ENCODE measurements around the gene PAPPA2.

DNA sequence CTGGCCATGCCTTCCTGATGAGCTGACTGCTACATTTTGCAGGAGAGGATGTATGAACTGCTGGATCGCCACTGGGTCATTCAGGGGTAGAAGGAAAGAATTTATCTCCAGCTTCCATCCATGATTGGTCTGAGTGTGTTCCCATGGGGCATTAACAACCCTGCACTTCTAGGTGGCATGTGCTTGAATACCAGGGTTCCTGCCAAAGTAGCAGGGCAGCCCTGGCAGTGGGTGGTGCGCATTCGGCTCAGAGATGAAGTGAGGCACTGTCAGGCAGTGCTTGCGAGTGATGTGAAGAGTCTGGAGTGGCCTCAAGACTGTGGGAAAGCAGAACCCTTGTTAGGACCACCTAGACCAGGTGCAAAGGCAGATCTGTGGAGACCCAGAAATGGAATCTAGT lies 406.6 kb downstream of the PAPPA2 start:
- TF ChIP-seq, protein P1, sequence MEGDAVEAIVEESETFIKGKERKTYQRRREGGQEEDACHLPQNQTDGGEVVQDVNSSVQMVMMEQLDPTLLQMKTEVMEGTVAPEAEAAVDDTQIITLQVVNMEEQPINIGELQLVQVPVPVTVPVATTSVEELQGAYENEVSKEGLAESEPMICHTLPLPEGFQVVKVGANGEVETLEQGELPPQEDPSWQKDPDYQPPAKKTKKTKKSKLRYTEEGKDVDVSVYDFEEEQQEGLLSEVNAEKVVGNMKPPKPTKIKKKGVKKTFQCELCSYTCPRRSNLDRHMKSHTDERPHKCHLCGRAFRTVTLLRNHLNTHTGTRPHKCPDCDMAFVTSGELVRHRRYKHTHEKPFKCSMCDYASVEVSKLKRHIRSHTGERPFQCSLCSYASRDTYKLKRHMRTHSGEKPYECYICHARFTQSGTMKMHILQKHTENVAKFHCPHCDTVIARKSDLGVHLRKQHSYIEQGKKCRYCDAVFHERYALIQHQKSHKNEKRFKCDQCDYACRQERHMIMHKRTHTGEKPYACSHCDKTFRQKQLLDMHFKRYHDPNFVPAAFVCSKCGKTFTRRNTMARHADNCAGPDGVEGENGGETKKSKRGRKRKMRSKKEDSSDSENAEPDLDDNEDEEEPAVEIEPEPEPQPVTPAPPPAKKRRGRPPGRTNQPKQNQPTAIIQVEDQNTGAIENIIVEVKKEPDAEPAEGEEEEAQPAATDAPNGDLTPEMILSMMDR (IDR thresholded peaks at IDR 0.05): no peak
- TF ChIP-seq EP300 (IDR thresholded peaks at IDR 0.05): no peak

All from esophagus muscularis mucosa (tissue), 3 donors.